GM20431 (cell line): ENCODE results near the gene TUBG1.
"Not testable (repeated sequence)": the region's sequence is repeated elsewhere in the genome, so short reads cannot be mapped to it uniquely, and the experiment has no call there.

Experiments used
- in situ Hi-C: fragments of 300-500 bp; cut with MseI, MboI; formaldehyde crosslinking; loops from one replicate; pipeline ENCODE4 v1.15.0; 2020; ENCODE audit warnings: low sequenced_read_pairs; ENCODE audit not compliant: unreplicated experiment

TUBG1 gene

DNA sequence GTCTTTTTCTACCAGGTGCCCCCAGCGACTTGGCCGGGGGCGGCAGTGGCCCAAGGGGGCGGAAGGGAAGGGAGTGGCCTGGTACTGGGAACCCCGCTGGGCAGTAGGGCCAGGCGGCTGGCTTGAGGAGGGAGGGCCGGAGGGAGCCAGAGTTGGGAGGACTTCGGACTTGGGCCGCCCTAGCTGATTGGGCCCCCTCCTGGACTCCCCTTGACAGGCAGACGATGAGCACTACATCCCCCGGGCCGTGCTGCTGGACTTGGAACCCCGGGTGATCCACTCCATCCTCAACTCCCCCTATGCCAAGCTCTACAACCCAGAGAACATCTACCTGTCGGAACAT, 50.4 kb downstream of the TUBG1 start:
- in situ Hi-C loops = not testable (repeated sequence)

DNA sequence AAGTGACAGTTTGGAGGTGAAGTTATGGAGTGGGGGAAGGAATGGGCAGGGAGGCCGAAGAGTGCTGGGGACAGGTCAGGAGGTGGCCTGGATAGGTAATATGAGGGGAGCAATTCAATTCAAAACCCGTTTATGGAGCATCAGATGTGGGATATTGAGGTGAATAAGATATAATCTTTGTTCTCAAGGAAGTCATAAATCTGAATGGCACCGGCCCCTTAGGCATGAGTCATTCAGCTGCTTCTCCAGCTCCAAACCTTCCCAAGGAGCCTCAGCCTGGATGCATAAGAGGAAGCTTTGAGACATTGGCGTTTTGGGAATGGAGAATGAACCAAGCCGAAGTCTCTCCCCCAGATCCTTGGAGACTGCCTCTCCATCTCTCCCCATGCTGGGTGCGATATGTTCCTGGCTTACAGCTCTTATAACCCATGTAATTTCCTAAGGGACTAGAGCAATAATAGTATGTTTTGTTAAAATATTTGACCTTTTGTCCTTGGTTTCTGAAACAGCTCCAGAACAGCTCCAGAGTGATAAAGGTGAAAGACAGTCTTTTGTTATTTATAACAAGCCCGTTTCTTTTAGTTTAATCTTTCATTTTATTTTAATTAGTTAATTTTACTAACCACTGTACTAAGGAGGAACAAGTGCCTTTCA, 51.3 kb downstream of the TUBG1 start:
- in situ Hi-C loops = no loop called here
